Activated CD4-positive, alpha-beta T cell treated with anti-CD3 and anti-CD28 coated beads, Interleukin-2, amount 50 U/mL, for 4 hours (primary cell): ENCODE results near the gene DCTD.

Experiments used
- DNase-seq, 2 experiments: peaks; one replicate each; pipeline ENCODE4 v3.0.0-alpha.2; 2020

The DCTD gene

GRCh38 chr4:182866746-182867145 is 50.4 kb downstream of the DCTD start:
- no peak for DNase-seq

GRCh38 chr4:182863501-182863900 is 53.7 kb downstream of the DCTD start:
- DNase-seq, result no peak

- DNase-seq, result no peak
Measured at GRCh38 chr4:182862921-182863320, 54.3 kb downstream of the DCTD start.

GRCh38 chr4:182862141-182862875 is 54.9 kb downstream of the DCTD start:
- DNase-seq, result no peak

- no peak for DNase-seq
Measured at GRCh38 chr4:182861346-182861745, 55.8 kb downstream of the DCTD start.

- no peak for DNase-seq
Measured at GRCh38 chr4:182859730-182860129, 57.5 kb downstream of the DCTD start.

GRCh38 chr4:182858711-182859110 is 58.5 kb downstream of the DCTD start:
- no peak for DNase-seq

GRCh38 chr4:182856862-182857261 is 60.3 kb downstream of the DCTD start:
- DNase-seq, result no peak

GRCh38 chr4:182855877-182856276 is 61.3 kb downstream of the DCTD start:
- DNase-seq, result no peak

- DNase-seq, result no peak
Measured at GRCh38 chr4:182855312-182855711, 61.9 kb downstream of the DCTD start.

- no peak for DNase-seq
Measured at GRCh38 chr4:182854466-182854865, 62.7 kb downstream of the DCTD start.

- DNase-seq, result no peak
Measured at GRCh38 chr4:182853731-182854330, 63.4 kb downstream of the DCTD start.

- DNase-seq, result no peak
Measured at GRCh38 chr4:182848685-182849084, 68.5 kb downstream of the DCTD start.

GRCh38 chr4:182847576-182848450 is 69.4 kb downstream of the DCTD start:
- no peak for DNase-seq

GRCh38 chr4:182846036-182846435 is 71.2 kb downstream of the DCTD start:
- no peak for DNase-seq

GRCh38 chr4:182845618-182846017 is 71.6 kb downstream of the DCTD start:
- no peak for DNase-seq

- no peak for DNase-seq
Measured at GRCh38 chr4:182843808-182844325, 73.3 kb downstream of the DCTD start.

- DNase-seq, result no peak
Measured at GRCh38 chr4:182842759-182843390, 74.3 kb downstream of the DCTD start.

GRCh38 chr4:182842104-182842600 is 75.0 kb downstream of the DCTD start:
- no peak for DNase-seq

GRCh38 chr4:182840108-182840507 is 77.1 kb downstream of the DCTD start:
- DNase-seq, result no peak
